Mesenchymal stem cell (in vitro differentiated cells and primary cell): ENCODE measurements around the gene SSU72.
"Not testable (repeated sequence)": the region's sequence is repeated elsewhere in the genome, so short reads cannot be mapped to it uniquely, and the experiment has no call there.

ENCODE experiments used
- DNase-seq: peaks from one replicate; pipeline ENCODE4 v3.0.0-alpha.2; 2013
- H2AFZ ChIP-seq: one replicate; pipeline ENCODE4 v1.6.1; 2013; ENCODE audit warnings: low read depth, mild to moderate bottlenecking, control low read depth, inconsistent platforms, low read length, moderate library complexity
- H2AK5ac ChIP-seq: 2 replicates; pipeline ENCODE4 v1.6.1; 2013; ENCODE audit warnings: low read length, moderate library complexity, mild to moderate bottlenecking, inconsistent platforms; ENCODE audit not compliant: severe bottlenecking
- H2BK120ac ChIP-seq: one replicate; pipeline ENCODE4 v1.6.1; 2013; ENCODE audit warnings: low read depth, mild to moderate bottlenecking, inconsistent platforms, low read length, moderate library complexity
- H2BK12ac ChIP-seq, 2 experiments: one replicate each; pipeline ENCODE4 v1.6.1; 2013; ENCODE audit warnings: inconsistent platforms in 2 of 2, low read length in 2 of 2, mild to moderate bottlenecking in 2 of 2, moderate library complexity in 2 of 2, control low read depth in 1 of 2
- H2BK15ac ChIP-seq: one replicate; pipeline ENCODE4 v1.6.1; 2013; ENCODE audit warnings: mild to moderate bottlenecking, low read depth, inconsistent platforms; ENCODE audit not compliant: poor library complexity, severe bottlenecking
- H2BK5ac ChIP-seq: 2 replicates; pipeline ENCODE4 v1.6.1; 2013; ENCODE audit warnings: low read depth, mild to moderate bottlenecking, low read length, control low read depth, inconsistent platforms; ENCODE audit not compliant: poor library complexity, severe bottlenecking
- H3K14ac ChIP-seq, 2 experiments: one replicate each; pipeline ENCODE4 v1.6.1; 2013; ENCODE audit warnings: inconsistent platforms in 2 of 2, low read length in 2 of 2, control low read depth in 1 of 2, mild to moderate bottlenecking in 1 of 2, moderate library complexity in 1 of 2
- H3K18ac ChIP-seq, 2 experiments: one replicate each; pipeline ENCODE4 v1.6.1; 2013; ENCODE audit warnings: inconsistent platforms in 2 of 2, low read length in 2 of 2, control low read depth in 1 of 2, low read depth in 1 of 2, mild to moderate bottlenecking in 1 of 2
- H3K23ac ChIP-seq, 2 experiments: one replicate each; pipeline ENCODE4 v1.6.1; 2013; ENCODE audit warnings: inconsistent platforms in 2 of 2, low read length in 2 of 2, mild to moderate bottlenecking in 2 of 2, moderate library complexity in 2 of 2, control low read depth in 1 of 2
- H3K27ac ChIP-seq: 2 replicates; pipeline ENCODE4 v1.5.1; 2013; ENCODE audit warnings: mild to moderate bottlenecking, moderate library complexity, low read length, control low read depth, inconsistent platforms; ENCODE audit not compliant: poor library complexity, severe bottlenecking
- H3K27me3 ChIP-seq, 2 experiments: 2 replicates each; pipeline versions ENCODE4 v1.6.1 to v1.7.0; 2013; ENCODE audit warnings: low read length in 2 of 2, mild to moderate bottlenecking in 2 of 2, moderate library complexity in 2 of 2, control low read depth in 1 of 2, inconsistent platforms in 1 of 2; ENCODE audit not compliant: control insufficient read depth in 1 of 2, insufficient read depth in 1 of 2
- H3K36me3 ChIP-seq, 2 experiments: 2 replicates each; pipeline versions ENCODE4 v1.6.1 to v1.7.0; 2013; ENCODE audit warnings: low read length in 2 of 2, control low read depth in 1 of 2, inconsistent platforms in 1 of 2, low read depth in 1 of 2, mild to moderate bottlenecking in 1 of 2; ENCODE audit not compliant: insufficient read depth in 2 of 2, control insufficient read depth in 1 of 2
- H3K4ac ChIP-seq, 2 experiments: one replicate each; pipeline ENCODE4 v1.6.1; 2013; ENCODE audit warnings: inconsistent platforms in 2 of 2, low read length in 2 of 2, mild to moderate bottlenecking in 2 of 2, moderate library complexity in 2 of 2, control low read depth in 1 of 2, low read depth in 1 of 2
- H3K4me1 ChIP-seq: 2 replicates; pipeline ENCODE4 v1.6.1; 2013; ENCODE audit warnings: low read depth, low read length, control low read depth; ENCODE audit not compliant: control insufficient read depth, insufficient read depth
- H3K4me2 ChIP-seq: 2 replicates; pipeline ENCODE4 v1.6.1; 2013; ENCODE audit warnings: low read length, mild to moderate bottlenecking, inconsistent platforms; ENCODE audit not compliant: poor library complexity, severe bottlenecking
- H3K4me3 ChIP-seq, 2 experiments: 2 replicates each; pipeline versions ENCODE4 v1.5.1 to v1.7.0; 2013; ENCODE audit warnings: low read length in 2 of 2, mild to moderate bottlenecking in 2 of 2, control low read depth in 1 of 2, low read depth in 1 of 2; ENCODE audit not compliant: insufficient read depth in 1 of 2
- H3K79me1 ChIP-seq: replicated peaks from 2 replicates; pipeline ENCODE4 v1.6.1; 2013; ENCODE audit warnings: mild to moderate bottlenecking, control low read depth, low read length, inconsistent platforms; ENCODE audit not compliant: poor library complexity, severe bottlenecking
- H3K9ac ChIP-seq: 2 replicates; pipeline ENCODE4 v1.7.0; 2013; ENCODE audit warnings: mild to moderate bottlenecking, low read length, moderate library complexity
- H3K9me3 ChIP-seq: 2 replicates; pipeline ENCODE4 v1.7.0; 2013; ENCODE audit warnings: mild to moderate bottlenecking, low read length; ENCODE audit not compliant: control insufficient read depth
- H4K8ac ChIP-seq: one replicate; pipeline ENCODE4 v1.6.1; 2013; ENCODE audit warnings: inconsistent platforms, mild to moderate bottlenecking, low read length, moderate library complexity
- H4K91ac ChIP-seq: one replicate; pipeline ENCODE4 v1.6.1; 2013; ENCODE audit warnings: mild to moderate bottlenecking, low read length, inconsistent platforms
- WGBS: methylation state at CpG from one replicate; pipeline ENCODE4 v1.1.7; 2013; ENCODE audit warnings: mixed read lengths; 5-methylcytosine and 5-hydroxymethylcytosine counted together

Gene SSU72

GRCh38 chr1:1558591-1558990 lies 16.1 kb downstream of the SSU72 start:
- no peak overlapping the region for H2AFZ ChIP-seq
- H2BK12ac ChIP-seq: no peak overlapping the region
- H3K79me1 ChIP-seq: peaks cover 41% of the 10 kb centered on the region
- H3K14ac ChIP-seq: no peak overlapping the region
- H2BK120ac ChIP-seq: no peak overlapping the region
- H3K36me3 ChIP-seq: peaks cover 57 to 68% of the 10 kb centered on the region in 2 experiments
- no peak overlapping the region for H3K9ac ChIP-seq
- H3K4ac ChIP-seq: no peak overlapping the region
- no peak overlapping the region for H2BK15ac ChIP-seq
- no peak overlapping the region for H3K4me3 ChIP-seq
- H4K8ac ChIP-seq: no peak overlapping the region
- H2AK5ac ChIP-seq: no peak overlapping the region
- no peak overlapping the region for H3K4me2 ChIP-seq
- DNase-seq: no peak
- no peaks in the 10 kb centered on the region for H3K9me3 ChIP-seq
- H3K23ac ChIP-seq: no peak overlapping the region
- peaks cover 17% of the 10 kb centered on the region for H3K4me1 ChIP-seq
- H4K91ac ChIP-seq: no peak overlapping the region
- 87% methylated on average over 4 of the region's 4 CpGs for WGBS
- H3K27ac ChIP-seq: no peak overlapping the region
- no peak overlapping the region for H3K18ac ChIP-seq
- no peak overlapping the region for H2BK5ac ChIP-seq
- no peaks in the 10 kb centered on the region for H3K27me3 ChIP-seq

GRCh38 chr1:1557688-1558087 lies 17.0 kb downstream of the SSU72 start:
- H3K9ac ChIP-seq, H2BK15ac ChIP-seq, H2AFZ ChIP-seq, H3K14ac ChIP-seq, H3K27ac ChIP-seq, H2BK5ac ChIP-seq, H4K91ac ChIP-seq, H3K18ac ChIP-seq, H2BK120ac ChIP-seq, H4K8ac ChIP-seq, H3K23ac ChIP-seq, DNase-seq, H2BK12ac ChIP-seq, H3K4me2 ChIP-seq, H3K4ac ChIP-seq, H2AK5ac ChIP-seq, H3K4me3 ChIP-seq, H3K27me3 ChIP-seq, H3K9me3 ChIP-seq: not testable (repeated sequence)
- Histone ChIP-seq H3K79me1 (peaks cover 41% of the 10 kb centered on the region), H3K36me3 (peaks cover 48 to 60% of the 10 kb centered on the region in 2 experiments), H3K4me1 (peaks cover 17% of the 10 kb centered on the region)
- WGBS: 100% methylated on average over 7 of the region's 7 CpGs

- H2AFZ ChIP-seq, H3K4ac ChIP-seq, H3K27ac ChIP-seq, H2BK120ac ChIP-seq, H3K4me2 ChIP-seq, H4K91ac ChIP-seq, H3K9ac ChIP-seq, H3K23ac ChIP-seq, H3K18ac ChIP-seq, H3K27me3 ChIP-seq, H3K14ac ChIP-seq, H3K9me3 ChIP-seq, H2AK5ac ChIP-seq, H3K4me3 ChIP-seq, DNase-seq, H2BK5ac ChIP-seq, H4K8ac ChIP-seq, H2BK12ac ChIP-seq, H2BK15ac ChIP-seq: not testable (repeated sequence)
- peaks cover 22% of the 10 kb centered on the region for H3K4me1 ChIP-seq
- peaks cover 41% of the 10 kb centered on the region for H3K79me1 ChIP-seq
- 97% methylated on average over 10 of the region's 11 CpGs for WGBS
- H3K36me3 ChIP-seq: peaks cover 41 to 57% of the 10 kb centered on the region in 2 experiments
Measured at GRCh38 chr1:1556961-1557360, 17.7 kb downstream of the SSU72 start.

- over 99% methylated on average over 6 of the region's 6 CpGs for WGBS
- H3K4ac ChIP-seq: no peak overlapping the region
- H3K23ac ChIP-seq: no peak overlapping the region
Measured at GRCh38 chr1:1556505-1556904, 18.2 kb downstream of the SSU72 start.

More at GRCh38 chr1:1556505-1556904, 18.2 kb downstream of the SSU72 start:
- Histone ChIP-seq H3K79me1 (peaks cover 41% of the 10 kb centered on the region), H3K27ac (no peak overlapping the region), H2AK5ac (no peak overlapping the region), H3K18ac (no peak overlapping the region), H3K4me2 (no peak overlapping the region), H3K27me3 (no peaks in the 10 kb centered on the region), H2BK15ac (no peak overlapping the region), H2BK5ac (no peak overlapping the region), H3K4me1 (peaks cover 26% of the 10 kb centered on the region), H3K9me3 (no peaks in the 10 kb centered on the region), H4K8ac (no peak overlapping the region), H3K4me3 (no peak overlapping the region), H4K91ac (no peak overlapping the region), H3K9ac (no peak overlapping the region), H2BK12ac (no peak overlapping the region), H3K36me3 (peaks cover 36 to 57% of the 10 kb centered on the region in 2 experiments), H2AFZ (no peak overlapping the region), H2BK120ac (no peak overlapping the region), H3K14ac (no peak overlapping the region)
- no peak for DNase-seq
